Heart left ventricle (tissue), 16 donors: ENCODE results near the gene SCN8A. TPM values are rescaled to one million over a fixed set of nuclear protein-coding genes. Genes with fewer than 3 reads are reported as not detected.

Experiments
- ATAC-seq, 4 donors: fragments of 200-7000 bp; cut with Tn5 transposase; one replicate each; pipeline ENCODE4 v1.9.1; 2020 to 2022; ENCODE audit warnings: moderate library complexity in 4 of 4, mild to moderate bottlenecking in 3 of 4, moderate number of reproducible peaks in 1 of 4
- DNase-seq, 5 donors: peaks; one replicate each; pipeline ENCODE4 v3.0.0-alpha.2; 2020
- H3K27ac ChIP-seq, 12 donors: fragments of 200-600 bp; sonication (generic) in 4 of 12; one replicate each; pipeline versions ENCODE4 v1.5.0 to v1.8.0; 2016 to 2022; ENCODE audit warnings: mild to moderate bottlenecking in 2 of 12
- H3K27me3 ChIP-seq, 9 donors: fragments of 200-600 bp; sonication (generic) in 2 of 9; one replicate each; pipeline versions ENCODE4 v1.5.1 to v1.8.0; 2016 to 2022; ENCODE audit warnings: mild to moderate bottlenecking in 3 of 9
- H3K36me3 ChIP-seq, 9 donors: fragments of 200-600 bp; sonication (generic) in 2 of 9; one replicate each; pipeline versions ENCODE4 v1.5.0 to v1.8.0; 2018 to 2022; ENCODE audit warnings: mild to moderate bottlenecking in 2 of 9
- H3K4me1 ChIP-seq, 12 donors: fragments of 200-600 bp; sonication (generic) in 4 of 12; one replicate each; pipeline versions ENCODE4 v1.5.0 to v1.8.0; 2016 to 2022; ENCODE audit warnings: mild to moderate bottlenecking in 3 of 12
- H3K4me3 ChIP-seq, 12 donors: fragments of 200-600 bp; sonication (generic) in 4 of 12; one replicate each; pipeline versions ENCODE4 v1.5.0 to v1.8.0; 2017 to 2022; ENCODE audit warnings: mild to moderate bottlenecking in 9 of 12, moderate library complexity in 4 of 12
- H3K9me3 ChIP-seq, 12 donors: fragments of 200-600 bp; sonication (generic) in 4 of 12; one replicate each; pipeline versions ENCODE4 v1.5.0 to v1.8.0; 2016 to 2022; ENCODE audit warnings: mild to moderate bottlenecking in 1 of 12
- CTCF ChIP-seq, 12 donors: fragments of 200-600 bp; sonication (generic) in 4 of 12; IDR thresholded peaks; one replicate each; pipeline versions ENCODE4 v1.5.0 to v1.8.0; 2018 to 2022; ENCODE audit warnings: antibody characterized with exemption in 12 of 12, mild to moderate bottlenecking in 5 of 12
- POLR2A ChIP-seq, 2 donors: fragments of 450-650 bp; IDR thresholded peaks; one replicate each; pipeline ENCODE4 v1.6.1; 2017; ENCODE audit warnings: antibody characterized with exemption in 2 of 2, mild to moderate bottlenecking in 2 of 2, moderate library complexity in 2 of 2
- WGBS, 4 donors: extraction: QIAGEN DNeasy Blood & Tissue Kit in 2 of 4; methylation state at CpG; one replicate each; pipeline versions ENCODE4 v1.1.5 to v1.1.7; 2013 to 2018; 5-methylcytosine and 5-hydroxymethylcytosine counted together
- intact Hi-C, 10 donors: fragments of 100-400 bp; cut with DNase I; formaldehyde crosslinking; loops; one replicate each; pipeline versions ENCODE4 v1.11.1 to v1.14.2; 2022
- polyA plus RNA-seq, 2 donors: library from polyadenylated mRNA; stranded (reverse); fragments of 200-250 nt; gene quantifications; one replicate each; pipeline ENCODE4 v1.2.3, GENCODE V29; 2013
- total RNA-seq, 9 donors: library from RNA; depleted of rRNA in 2 of 9; stranded (reverse); fragments of >200 nt in 2 of 9; fragmentation: NEBNext Ultra II Directional in 3 of 9; extraction: Animal tissue kit (Norgen Biotek cat#: 25700) in 3 of 9; gene quantifications; one replicate each; pipeline versions ENCODE4 v1.1.0 to v1.2.4, GENCODE V29; 2016 to 2023
- donor health status: ischemic (EF 13 %, LVEDD 7.1; RV severe dilation, severe dysfunction).
- donor health status: healthy with polysubstance abuse.
- donor health status: DM: no; HTN: yes; CAD: no.
- donor health status: DM: no; HTN: no; CAD: no.
- donor health status: ischemic (EF 25% LVEDD 6.9; RV normal size, moderate dysfunction).
- donor health status: ischemic (EF 25% LVEDD 5.7; RV mildly dilated, moderate dysfunction).
- donor health status: healthy.
- donor health status: DM: yes; HTN: yes; CAD: no.
- donor health status: ischemic (EF 35%, LVEDD 5.7; RV mildly dilated, moderate dysfunction).
- donor health status: nonischemic (EF 11% LVEDD 7.7; RV severe dilation, severe dysfunction).
- donor health status: DM: yes; HTN: yes; CAD: no.
- donor health status: PGD.
- donor health status: ischemic (EF 29% LVEDD 5.4; RV normal size, mild dysfunction).
- donor health status: nonischemic (EF 23%, LVEDD 6.1; RV moderate dilation, normal function).

The SCN8A gene
- total and polyA plus RNA-seq, 11 donors: 0.17 to 0.97 (median 0.32) TPM

- Histone ChIP-seq H3K27me3 (peaks cover 0 to 6% (median 0%) of the 10 kb centered on the region in 9 donors), H3K4me3 (no peak overlapping the region), H3K27ac (no peak overlapping the region), H3K4me1 (peaks cover 0 to 32% (median 0%) of the 10 kb centered on the region in 12 donors), H3K36me3 (no peaks in the 10 kb centered on the region), H3K9me3 (no peaks in the 10 kb centered on the region)
- ATAC-seq: no peak
- intact Hi-C loops: loop anchor here in 1 of 10 donors (10.0 kb wide), 1 partner anchor 48 kb away; no protein-coding TSS in a partner anchor
- 0 to 74% (median 68%) methylated on average over 1 to 4 of the region's 4 CpGs for WGBS, 4 donors
- peak in 1 of 5 donors; percentile 35 for DNase-seq
- TF ChIP-seq POLR2A (IDR thresholded peaks at IDR 0.05) (no peak), CTCF (IDR thresholded peaks at IDR 0.05) (no peak)
Observed at GRCh38 chr12:51826881-51827280, 235.8 kb downstream of the SCN8A start.

- WGBS, 4 donors: 66 to 84% (median 73%) methylated on average over 11 of the region's 11 CpGs
- ATAC-seq (peak in 3 of 4 donors; percentile 37 to 56 (median 51)), DNase-seq (peak in 1 of 5 donors; percentile 18)
- peaks cover 0 to 45% (median 4%) of the 10 kb centered on the region in 12 donors for H3K4me1 ChIP-seq
- TF ChIP-seq POLR2A (IDR thresholded peaks at IDR 0.05) (no peak), CTCF (IDR thresholded peaks at IDR 0.05) (no peak)
- no peaks in the 10 kb centered on the region for H3K36me3 ChIP-seq
- peaks cover 0 to 14% (median 0%) of the 10 kb centered on the region in 9 donors for H3K27me3 ChIP-seq
- intact Hi-C loops: loop anchor here in 1 of 10 donors (10.0 kb wide), 1 partner anchor 47 kb away; no protein-coding TSS in a partner anchor
- H3K27ac ChIP-seq: no peak overlapping the region
- H3K9me3 ChIP-seq: no peaks in the 10 kb centered on the region
- H3K4me3 ChIP-seq: no peak overlapping the region
Observed at GRCh38 chr12:51827925-51828818, 237.1 kb downstream of the SCN8A start.

GRCh38 chr12:51829011-51829481 lies 238.0 kb downstream of the SCN8A start:
- intact Hi-C loops: loop anchor here in 1 of 10 donors (10.0 kb wide), 1 partner anchor 46 kb away; no protein-coding TSS in a partner anchor

More at GRCh38 chr12:51829011-51829481, 238.0 kb downstream of the SCN8A start:
- peaks cover 0 to 17% (median 0%) of the 10 kb centered on the region in 9 donors for H3K27me3 ChIP-seq
- ATAC-seq (no peak), DNase-seq (no peak)
- H3K36me3 ChIP-seq: no peaks in the 10 kb centered on the region
- no peak for TF ChIP-seq CTCF (IDR thresholded peaks at IDR 0.05)
- TF ChIP-seq POLR2A (IDR thresholded peaks at IDR 0.05): no peak
- WGBS, 4 donors: 56 to 72% (median 62%) methylated on average over 5 of the region's 5 CpGs
- H3K4me1 ChIP-seq: peaks cover 0 to 49% (median 4%) of the 10 kb centered on the region in 12 donors
- no peaks in the 10 kb centered on the region for H3K9me3 ChIP-seq
- no peak overlapping the region for H3K27ac ChIP-seq
- H3K4me3 ChIP-seq: no peak overlapping the region
